Mesendoderm (in vitro differentiated cells): ENCODE measurements around the gene SLC10A7.
"Not testable (repeated sequence)": the region's sequence is repeated elsewhere in the genome, so short reads cannot be mapped to it uniquely, and the experiment has no call there.

ENCODE experiments used
- DNase-seq: peaks from one replicate; pipeline ENCODE4 v3.0.0; 2013
- H2AK5ac ChIP-seq: 2 replicates; pipeline ENCODE4 v1.6.1; 2013; ENCODE audit warnings: low read length, inconsistent platforms
- H2BK120ac ChIP-seq: 2 replicates; pipeline ENCODE4 v1.6.1; 2013; ENCODE audit warnings: low read depth, mild to moderate bottlenecking, low read length, moderate library complexity, mixed read lengths
- H2BK15ac ChIP-seq: replicated peaks from 2 replicates; pipeline ENCODE4 v1.6.1; 2013; ENCODE audit warnings: low read depth, mild to moderate bottlenecking, moderate library complexity
- H2BK5ac ChIP-seq: 2 replicates; pipeline ENCODE4 v1.6.1; 2013; ENCODE audit warnings: low read length, inconsistent platforms
- H3K18ac ChIP-seq: 2 replicates; pipeline ENCODE4 v1.6.1; 2013; ENCODE audit warnings: mild to moderate bottlenecking, low read length, mixed read lengths
- H3K23ac ChIP-seq: one replicate; pipeline ENCODE4 v1.6.1; 2013; ENCODE audit warnings: low read length
- H3K27ac ChIP-seq: 2 replicates; pipeline ENCODE4 v1.5.1; 2013; ENCODE audit warnings: low read depth, mild to moderate bottlenecking, inconsistent platforms, low read length, moderate library complexity
- H3K27me3 ChIP-seq: 2 replicates; pipeline ENCODE4 v1.6.1; 2013; ENCODE audit warnings: low read length, control low read depth, mild to moderate bottlenecking, inconsistent platforms; ENCODE audit not compliant: insufficient read depth, poor library complexity
- H3K36me3 ChIP-seq: 2 replicates; pipeline ENCODE4 v1.6.1; 2013; ENCODE audit warnings: low read length, inconsistent platforms; ENCODE audit not compliant: control insufficient read depth, insufficient read depth
- H3K4ac ChIP-seq: one replicate; pipeline ENCODE4 v1.6.1; 2013; ENCODE audit warnings: low read depth, mild to moderate bottlenecking, low read length, moderate library complexity
- H3K4me1 ChIP-seq: 2 replicates; pipeline ENCODE4 v1.6.1; 2013; ENCODE audit warnings: low read depth, low read length, inconsistent platforms; ENCODE audit not compliant: control insufficient read depth
- H3K4me2 ChIP-seq: 2 replicates; pipeline ENCODE4 v1.6.1; 2013; ENCODE audit warnings: low read length
- H3K4me3 ChIP-seq: 2 replicates; pipeline ENCODE4 v1.5.1; 2013; ENCODE audit warnings: mild to moderate bottlenecking, low read length
- H3K56ac ChIP-seq: one replicate; pipeline ENCODE4 v1.6.1; 2013; ENCODE audit warnings: low read length
- H3K79me1 ChIP-seq: 2 replicates; pipeline ENCODE4 v1.6.1; 2013; ENCODE audit warnings: low read length, inconsistent platforms
- H3K79me2 ChIP-seq: 2 replicates; pipeline ENCODE4 v1.6.1; 2013; ENCODE audit warnings: mild to moderate bottlenecking, low read length; ENCODE audit not compliant: control insufficient read depth, insufficient read depth
- H3K9ac ChIP-seq: 2 replicates; pipeline ENCODE4 v1.6.1; 2013; ENCODE audit warnings: low read length, inconsistent platforms
- H4K5ac ChIP-seq: one replicate; pipeline ENCODE4 v1.6.1; 2013; ENCODE audit warnings: low read length
- H4K8ac ChIP-seq: one replicate; pipeline ENCODE4 v1.6.1; 2013; ENCODE audit warnings: low read depth, mild to moderate bottlenecking, control low read depth, low read length, moderate library complexity
- WGBS: extraction: QIAGEN DNeasy Blood & Tissue Kit; methylation state at CpG from one replicate; pipeline ENCODE4 v1.1.7; 2013; ENCODE audit warnings: low lambda C conversion rate, missing lambda C conversion rate; ENCODE audit not compliant: insufficient coverage; ENCODE audit errors: extremely low coverage; 5-methylcytosine and 5-hydroxymethylcytosine counted together

SLC10A7 gene

DNA sequence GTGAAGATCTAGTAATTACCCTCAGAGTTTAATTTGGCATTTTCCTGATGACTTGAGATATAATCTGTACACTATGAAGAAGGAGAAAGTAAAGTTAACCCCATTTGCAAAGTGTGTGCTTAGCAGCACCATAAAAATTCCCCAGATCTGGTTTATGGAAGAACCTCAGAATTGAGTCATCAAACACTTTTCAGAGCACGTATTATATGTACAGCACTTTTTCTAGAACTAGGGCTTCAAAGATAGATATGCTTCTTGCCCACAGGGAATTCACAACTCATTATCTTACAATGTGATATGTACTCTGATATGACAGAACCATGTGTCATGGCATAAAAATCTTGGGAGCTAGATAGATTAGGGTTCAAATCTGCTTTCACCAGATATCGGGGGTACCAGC is 150.9 kb downstream of the SLC10A7 start:
- WGBS: no CpG with 5 or more reads among the region's 2 CpGs
- DNase-seq: no peak
- H3K4me3 ChIP-seq: no peak overlapping the region
- no peaks in the 10 kb centered on the region for H3K79me1 ChIP-seq
- H3K9ac ChIP-seq: no peak overlapping the region
- no peaks in the 10 kb centered on the region for H3K36me3 ChIP-seq
- H3K56ac ChIP-seq: no peak overlapping the region
- no peaks in the 10 kb centered on the region for H3K79me2 ChIP-seq
- H2BK15ac ChIP-seq: no peak overlapping the region
- H2BK5ac ChIP-seq: no peak overlapping the region
- no peak overlapping the region for H3K18ac ChIP-seq
- H3K4me1 ChIP-seq: no peaks in the 10 kb centered on the region
- no peak overlapping the region for H3K4me2 ChIP-seq
- H4K8ac ChIP-seq: no peak overlapping the region
- no peak overlapping the region for H2AK5ac ChIP-seq
- H3K27me3 ChIP-seq: no peaks in the 10 kb centered on the region
- H4K5ac ChIP-seq: no peak overlapping the region
- H3K23ac ChIP-seq: no peak overlapping the region
- H2BK120ac ChIP-seq: no peak overlapping the region
- no peak overlapping the region for H3K4ac ChIP-seq
- H3K27ac ChIP-seq: no peak overlapping the region

- no CpG with 5 or more reads among the region's 3 CpGs for WGBS
- Histone ChIP-seq H3K27ac (no peak overlapping the region), H3K79me2 (no peaks in the 10 kb centered on the region), H3K79me1 (no peaks in the 10 kb centered on the region), H3K23ac (no peak overlapping the region), H3K56ac (no peak overlapping the region), H4K8ac (no peak overlapping the region), H3K36me3 (no peaks in the 10 kb centered on the region), H3K4me2 (no peak overlapping the region), H4K5ac (no peak overlapping the region), H3K18ac (no peak overlapping the region), H3K4ac (no peak overlapping the region), H2AK5ac (no peak overlapping the region), H3K27me3 (no peaks in the 10 kb centered on the region), H3K4me1 (no peaks in the 10 kb centered on the region), H2BK15ac (no peak overlapping the region), H3K9ac (no peak overlapping the region), H2BK5ac (no peak overlapping the region), H3K4me3 (no peak overlapping the region), H2BK120ac (no peak overlapping the region)
- no peak for DNase-seq
Observed at GRCh38 chr4:146369446-146369845, 152.3 kb downstream of the SLC10A7 start.

DNA sequence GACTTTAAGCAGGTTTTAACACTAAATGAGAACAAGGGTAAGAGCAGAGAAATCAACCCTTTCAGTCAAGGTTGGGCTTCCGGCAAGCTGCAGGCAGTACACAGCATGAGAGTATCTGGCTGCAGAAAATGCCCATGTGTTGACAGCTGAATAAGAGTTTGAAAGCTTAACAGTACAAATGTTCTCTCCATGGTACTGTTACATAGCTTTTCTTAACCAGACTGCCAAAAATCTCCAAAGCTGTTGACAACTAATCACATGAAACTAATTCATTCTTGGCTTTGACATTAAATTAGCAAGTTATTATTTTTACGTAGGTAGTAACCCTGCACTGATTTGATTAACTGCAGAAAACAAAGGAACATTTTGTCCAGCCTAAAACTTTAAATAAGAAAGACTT is 153.5 kb downstream of the SLC10A7 start:
- H2BK15ac ChIP-seq: no peak overlapping the region
- WGBS: no CpG with 5 or more reads among the region's 2 CpGs

GRCh38 chr4:146367347-146367746 is 154.4 kb downstream of the SLC10A7 start:
- no peak for DNase-seq
- H2BK120ac ChIP-seq: no peak overlapping the region
- no peak overlapping the region for H3K4ac ChIP-seq
- no peaks in the 10 kb centered on the region for H3K27me3 ChIP-seq
- H3K27ac ChIP-seq: no peak overlapping the region
- H3K18ac ChIP-seq: no peak overlapping the region
- no CpG with 5 or more reads among the region's 1 CpG for WGBS
- H3K4me1 ChIP-seq: no peaks in the 10 kb centered on the region
- no peak overlapping the region for H2BK15ac ChIP-seq
- no peaks in the 10 kb centered on the region for H3K36me3 ChIP-seq
- no peaks in the 10 kb centered on the region for H3K79me1 ChIP-seq
- H3K56ac ChIP-seq: no peak overlapping the region
- H2BK5ac ChIP-seq: no peak overlapping the region
- H2AK5ac ChIP-seq: no peak overlapping the region
- no peak overlapping the region for H3K9ac ChIP-seq
- no peak overlapping the region for H3K4me3 ChIP-seq
- H4K8ac ChIP-seq: no peak overlapping the region
- no peak overlapping the region for H3K4me2 ChIP-seq
- no peaks in the 10 kb centered on the region for H3K79me2 ChIP-seq
- no peak overlapping the region for H4K5ac ChIP-seq
- H3K23ac ChIP-seq: no peak overlapping the region

More for the DNA sequence above, 153.5 kb downstream of the SLC10A7 start:
- H3K27ac ChIP-seq: no peak overlapping the region
- no peak overlapping the region for H3K4me3 ChIP-seq
- no peaks in the 10 kb centered on the region for H3K79me1 ChIP-seq
- H3K23ac ChIP-seq: no peak overlapping the region
- no peak overlapping the region for H3K18ac ChIP-seq
- H3K79me2 ChIP-seq: no peaks in the 10 kb centered on the region
- H3K4me2 ChIP-seq: no peak overlapping the region
- no peak overlapping the region for H2BK120ac ChIP-seq
- no peak overlapping the region for H4K5ac ChIP-seq
- H3K56ac ChIP-seq: no peak overlapping the region
- no peaks in the 10 kb centered on the region for H3K4me1 ChIP-seq
- H3K36me3 ChIP-seq: no peaks in the 10 kb centered on the region
- no peak overlapping the region for H2AK5ac ChIP-seq
- no peaks in the 10 kb centered on the region for H3K27me3 ChIP-seq
- H3K4ac ChIP-seq: no peak overlapping the region
- no peak for DNase-seq
- no peak overlapping the region for H3K9ac ChIP-seq
- no peak overlapping the region for H4K8ac ChIP-seq
- no peak overlapping the region for H2BK5ac ChIP-seq

GRCh38 chr4:146359771-146360170 is 162.0 kb downstream of the SLC10A7 start:
- Histone ChIP-seq H3K4ac (no peak overlapping the region), H3K9ac (no peak overlapping the region), H2BK15ac (no peak overlapping the region), H3K23ac (no peak overlapping the region), H3K27me3 (no peaks in the 10 kb centered on the region), H3K18ac (no peak overlapping the region), H3K4me3 (no peak overlapping the region), H3K4me2 (no peak overlapping the region), H3K36me3 (no peaks in the 10 kb centered on the region), H2BK120ac (no peak overlapping the region), H3K79me2 (no peaks in the 10 kb centered on the region), H2BK5ac (no peak overlapping the region), H3K79me1 (no peaks in the 10 kb centered on the region), H3K4me1 (no peaks in the 10 kb centered on the region), H4K5ac (no peak overlapping the region), H4K8ac (no peak overlapping the region), H2AK5ac (no peak overlapping the region), H3K27ac (no peak overlapping the region), H3K56ac (no peak overlapping the region)
- no peak for DNase-seq

- not testable (repeated sequence) for H3K27ac ChIP-seq, H2BK15ac ChIP-seq, H3K9ac ChIP-seq, H3K4me1 ChIP-seq, H2AK5ac ChIP-seq, DNase-seq, H3K23ac ChIP-seq, H4K8ac ChIP-seq, H3K79me1 ChIP-seq, H3K27me3 ChIP-seq, H2BK120ac ChIP-seq, H3K36me3 ChIP-seq, H3K4me2 ChIP-seq, H4K5ac ChIP-seq, H3K79me2 ChIP-seq, H2BK5ac ChIP-seq, H3K4ac ChIP-seq, H3K4me3 ChIP-seq, H3K18ac ChIP-seq, H3K56ac ChIP-seq
- WGBS: no CpG with 5 or more reads among the region's 26 CpGs
Observed at GRCh38 chr4:146350114-146350513, 171.6 kb downstream of the SLC10A7 start.
